ENCODE measurements around the gene FAM186B.
"Not testable (repeated sequence)": the region's sequence is repeated elsewhere in the genome, so short reads cannot be mapped to it uniquely, and the experiment has no call there.

Gene FAM186B

DNA sequence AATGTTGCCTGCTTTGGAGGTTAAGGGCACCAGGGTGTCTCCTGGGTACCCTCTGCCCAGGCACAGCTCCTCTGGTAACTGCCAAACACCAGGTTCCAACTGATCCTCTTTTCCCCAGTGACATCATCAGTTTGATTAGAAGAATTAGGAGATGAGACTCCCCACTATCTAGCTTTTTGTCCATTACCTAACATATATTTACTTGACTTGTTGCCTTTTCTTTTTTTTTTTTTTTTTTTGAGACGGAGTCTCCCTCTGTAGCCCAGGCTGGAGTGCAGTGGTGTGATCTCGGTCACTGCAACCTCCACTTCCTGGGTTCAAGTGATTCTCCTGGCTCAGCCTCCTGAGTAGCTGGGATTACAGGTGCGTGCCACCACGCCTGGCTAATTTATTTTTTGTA is at the start of gene FAM186B:
TSS of gene FAM186B (minus strand) at position 101 of the 400 bp plus-strand sequence. CDS start 162 bp downstream, outside the sequence.
- in situ Hi-C loops (cut with HindIII; ENCODE audit: low sequenced_read_pairs); H3K4me3 ChIP-seq (ENCODE audit: low read depth, low read length); DNase-seq (ENCODE audit: low read depth, low spot score): not testable (repeated sequence)

DNA sequence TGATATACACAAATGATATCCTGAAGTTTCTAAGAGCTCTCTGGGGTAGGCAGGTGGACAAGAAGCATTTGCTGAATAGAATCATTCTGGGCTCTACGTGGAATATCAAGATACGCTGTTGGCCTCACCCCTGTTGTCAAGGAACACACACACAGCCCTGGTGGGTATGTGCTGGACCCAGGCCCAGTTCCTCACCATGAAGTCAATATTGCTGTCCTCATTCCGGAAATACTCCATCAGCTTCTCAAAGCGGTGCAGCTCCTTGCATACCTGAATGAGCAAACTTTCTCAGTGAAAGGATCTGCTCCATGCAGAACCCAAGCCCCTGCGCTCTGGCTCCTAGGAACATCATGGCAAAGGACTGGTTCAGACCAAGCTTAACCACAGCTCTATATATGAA is 49.3 kb upstream of the FAM186B start:
- in situ Hi-C loops (cut with HindIII; ENCODE audit: low sequenced_read_pairs): no loop called here
- no peak overlapping the region for H3K4me3 ChIP-seq (ENCODE audit: low read depth, low read length)
- TF ChIP-seq, protein P1, sequence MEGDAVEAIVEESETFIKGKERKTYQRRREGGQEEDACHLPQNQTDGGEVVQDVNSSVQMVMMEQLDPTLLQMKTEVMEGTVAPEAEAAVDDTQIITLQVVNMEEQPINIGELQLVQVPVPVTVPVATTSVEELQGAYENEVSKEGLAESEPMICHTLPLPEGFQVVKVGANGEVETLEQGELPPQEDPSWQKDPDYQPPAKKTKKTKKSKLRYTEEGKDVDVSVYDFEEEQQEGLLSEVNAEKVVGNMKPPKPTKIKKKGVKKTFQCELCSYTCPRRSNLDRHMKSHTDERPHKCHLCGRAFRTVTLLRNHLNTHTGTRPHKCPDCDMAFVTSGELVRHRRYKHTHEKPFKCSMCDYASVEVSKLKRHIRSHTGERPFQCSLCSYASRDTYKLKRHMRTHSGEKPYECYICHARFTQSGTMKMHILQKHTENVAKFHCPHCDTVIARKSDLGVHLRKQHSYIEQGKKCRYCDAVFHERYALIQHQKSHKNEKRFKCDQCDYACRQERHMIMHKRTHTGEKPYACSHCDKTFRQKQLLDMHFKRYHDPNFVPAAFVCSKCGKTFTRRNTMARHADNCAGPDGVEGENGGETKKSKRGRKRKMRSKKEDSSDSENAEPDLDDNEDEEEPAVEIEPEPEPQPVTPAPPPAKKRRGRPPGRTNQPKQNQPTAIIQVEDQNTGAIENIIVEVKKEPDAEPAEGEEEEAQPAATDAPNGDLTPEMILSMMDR (IDR thresholded peaks at IDR 0.05; ENCODE audit: low read depth, low read length): no peak
- no peak for DNase-seq (ENCODE audit: low read depth, low spot score)

- in situ Hi-C loops (cut with HindIII; ENCODE audit: low sequenced_read_pairs): no loop called here
- no peak for DNase-seq (ENCODE audit: low read depth, low spot score)
- no peak overlapping the region for H3K4me3 ChIP-seq (ENCODE audit: low read depth, low read length)
- TF ChIP-seq, protein P1 (IDR thresholded peaks at IDR 0.05; ENCODE audit: low read depth, low read length): no peak
These were observed 47.6 kb upstream of the FAM186B start for GRCh38 chr12:49652921-49653520.

GRCh38 chr12:49651855-49652254 is 46.4 kb upstream of the FAM186B start:
- H3K4me3 ChIP-seq (ENCODE audit: low read depth, low read length): no peak overlapping the region
- TF ChIP-seq, protein P1 (IDR thresholded peaks at IDR 0.05; ENCODE audit: low read depth, low read length): no peak
- no peak for DNase-seq (ENCODE audit: low read depth, low spot score)
- in situ Hi-C loops (cut with HindIII; ENCODE audit: low sequenced_read_pairs): no loop called here

GRCh38 chr12:49649892-49650291 is 44.5 kb upstream of the FAM186B start:
- H3K4me3 ChIP-seq (ENCODE audit: low read depth, low read length): no peak overlapping the region
- no peak for DNase-seq (ENCODE audit: low read depth, low spot score)
- in situ Hi-C loops (cut with HindIII; ENCODE audit: low sequenced_read_pairs): no loop called here

GRCh38 chr12:49649445-49649844 is 44.0 kb upstream of the FAM186B start:
- no peak for DNase-seq (ENCODE audit: low read depth, low spot score)
- in situ Hi-C loops (cut with HindIII; ENCODE audit: low sequenced_read_pairs): no loop called here
- TF ChIP-seq, protein P1 (IDR thresholded peaks at IDR 0.05; ENCODE audit: low read depth, low read length): no peak
- no peak overlapping the region for H3K4me3 ChIP-seq (ENCODE audit: low read depth, low read length)

More at GRCh38 chr12:49649892-49650291, 44.5 kb upstream of the FAM186B start:
- TF ChIP-seq, protein P1 (IDR thresholded peaks at IDR 0.05; ENCODE audit: low read depth, low read length): no peak

DNA sequence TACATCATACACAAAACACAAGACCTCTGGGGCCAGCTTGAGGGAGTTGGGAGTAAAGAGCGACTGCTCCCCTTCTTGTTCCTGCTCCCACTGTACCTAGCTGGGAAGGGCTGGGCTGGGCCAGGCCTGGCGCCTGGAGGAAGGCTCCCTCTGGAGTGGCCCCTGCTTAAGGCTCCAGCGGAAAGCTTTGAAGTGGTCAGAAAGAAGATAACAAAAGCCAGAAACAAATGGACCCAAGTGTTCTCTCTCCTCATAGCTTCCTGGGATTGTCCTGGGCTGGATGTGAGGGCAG is 43.2 kb upstream of the FAM186B start:
- DNase-seq (ENCODE audit: low read depth, low spot score): no peak
- in situ Hi-C loops (cut with HindIII; ENCODE audit: low sequenced_read_pairs): no loop called here
- no peak overlapping the region for H3K4me3 ChIP-seq (ENCODE audit: low read depth, low read length)
- TF ChIP-seq, protein P1 (IDR thresholded peaks at IDR 0.05; ENCODE audit: low read depth, low read length): no peak
